ENCODE measurements around the gene TRPM4. TPM values are rescaled to one million over a fixed set of nuclear protein-coding genes. Genes with fewer than 3 reads are reported as not detected.

The TRPM4 gene
- total RNA-seq, 2 experiments from 2014 or later: 20.9 to 44.2 TPM

GRCh38 chr19:49152119-49152550 lies 5.5 kb upstream of the TRPM4 start:
- BruUV-seq (replicated peaks): no TSS peak
- Histone ChIP-seq H4K20me1 (ENCODE audit: insufficient read depth, low read length) (no peaks in the 10 kb centered on the region), H3K36me3 (ENCODE audit: insufficient read depth, low read length) (no peaks in the 10 kb centered on the region), H3K4me2 (ENCODE audit: low read length) (peak overlapping the region; percentile 85), H3K27ac (ENCODE audit: low read depth, low read length, poor library complexity, severe bottlenecking) (no peak overlapping the region), H3K4me1 (ENCODE audit: insufficient read depth, low read length, poor library complexity, severe bottlenecking) (peaks cover 22% of the 10 kb centered on the region), H2AFZ (ENCODE audit: low read length) (no peak overlapping the region), H3K9me2 (ENCODE audit: insufficient read depth, low read length) (no peaks in the 10 kb centered on the region), H3K4me3 (ENCODE audit: low read depth, low read length, poor library complexity, severe bottlenecking) (peak overlapping the region; percentile 34), H3K79me2 (ENCODE audit: insufficient read depth, low read depth, low read length) (no peaks in the 10 kb centered on the region), H3K9me3 (ENCODE audit: low read length) (no peaks in the 10 kb centered on the region)
- TF ChIP-seq EZH2phosphoT487 (IDR thresholded peaks at IDR 0.05; ENCODE audit: borderline replicate concordance, low read depth, low read length): no peak
- no peak for TF ChIP-seq CTCF (conservative IDR thresholded peaks at IDR 0.05; ENCODE audit: low read length)
- DNase-seq (ENCODE audit: low spot score): no peak
- intact Hi-C loops (cut with micrococcal nuclease; ENCODE audit: unreplicated experiment): no loop called here
- ChIA-PET CTCF (ENCODE audit: unreplicated experiment) (no interaction called here), POLR2A (interaction anchor here (0.7 kb wide), 1 partner anchor 737 kb away, joined by 3 read pairs; no protein-coding TSS in a partner anchor)

DNA sequence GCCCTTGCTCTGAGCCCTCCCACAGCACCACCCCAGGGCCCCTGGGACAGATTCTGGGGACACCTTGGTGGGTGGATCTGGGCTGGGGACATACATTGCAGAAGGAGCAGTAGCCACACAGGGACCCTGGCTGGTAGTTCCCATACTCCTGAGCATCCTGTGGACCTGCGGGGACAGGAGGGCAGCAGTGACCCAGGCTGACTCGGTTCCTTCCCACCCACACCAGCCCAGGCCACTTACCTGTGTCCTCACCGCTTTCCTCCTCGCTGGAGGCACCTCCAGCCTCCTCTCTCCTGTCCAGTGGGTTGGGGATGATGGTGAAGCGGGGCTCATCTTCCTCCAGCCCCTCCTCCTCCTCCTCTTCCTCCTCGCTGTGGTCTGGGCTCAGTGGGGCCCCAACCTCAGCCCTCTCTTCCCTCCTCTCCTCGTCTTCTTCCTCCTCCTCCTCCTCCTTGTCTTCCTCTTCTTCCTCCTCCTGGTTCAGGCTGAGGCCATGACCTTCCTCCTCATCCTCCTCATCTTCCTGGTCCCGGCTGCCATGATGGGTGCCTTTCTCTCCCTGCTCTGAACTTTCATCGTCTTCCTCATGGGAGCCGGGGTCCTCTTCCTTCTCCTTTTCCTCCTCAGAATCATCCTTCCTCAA lies 4.3 kb upstream of the TRPM4 start:
- H3K27ac ChIP-seq (ENCODE audit: low read depth, low read length, poor library complexity, severe bottlenecking): no peak overlapping the region
- ChIA-PET POLR2A (interaction anchor here (0.7 kb wide), 1 partner anchor 739 kb away, joined by 3 read pairs; no protein-coding TSS in a partner anchor), CTCF (ENCODE audit: unreplicated experiment) (no interaction called here)
- no peaks in the 10 kb centered on the region for H3K9me3 ChIP-seq (ENCODE audit: low read length)
- H3K9me2 ChIP-seq (ENCODE audit: insufficient read depth, low read length): no peaks in the 10 kb centered on the region
- DNase-seq (ENCODE audit: low spot score): no peak
- no peak overlapping the region for H2AFZ ChIP-seq (ENCODE audit: low read length)
- no peak for TF ChIP-seq EZH2phosphoT487 (IDR thresholded peaks at IDR 0.05; ENCODE audit: borderline replicate concordance, low read depth, low read length)
- no peak for TF ChIP-seq CTCF (conservative IDR thresholded peaks at IDR 0.05; ENCODE audit: low read length)
- no peaks in the 10 kb centered on the region for H3K79me2 ChIP-seq (ENCODE audit: insufficient read depth, low read depth, low read length)
- intact Hi-C loops (cut with micrococcal nuclease; ENCODE audit: unreplicated experiment): no loop called here
- no peaks in the 10 kb centered on the region for H3K36me3 ChIP-seq (ENCODE audit: insufficient read depth, low read length)
- no peaks in the 10 kb centered on the region for H4K20me1 ChIP-seq (ENCODE audit: insufficient read depth, low read length)
- H3K4me1 ChIP-seq (ENCODE audit: insufficient read depth, low read length, poor library complexity, severe bottlenecking): peaks cover 22% of the 10 kb centered on the region
- no peak overlapping the region for H3K4me3 ChIP-seq (ENCODE audit: low read depth, low read length, poor library complexity, severe bottlenecking)
- no peak overlapping the region for H3K4me2 ChIP-seq (ENCODE audit: low read length)
- BruUV-seq (replicated peaks): no TSS peak

GRCh38 chr19:49154279-49154678 lies 3.3 kb upstream of the TRPM4 start:
- Histone ChIP-seq H3K9me2 (ENCODE audit: insufficient read depth, low read length) (no peaks in the 10 kb centered on the region), H3K36me3 (ENCODE audit: insufficient read depth, low read length) (no peaks in the 10 kb centered on the region), H2AFZ (ENCODE audit: low read length) (no peak overlapping the region), H3K4me1 (ENCODE audit: insufficient read depth, low read length, poor library complexity, severe bottlenecking) (peaks cover 16% of the 10 kb centered on the region), H3K4me2 (ENCODE audit: low read length) (no peak overlapping the region), H3K9me3 (ENCODE audit: low read length) (no peaks in the 10 kb centered on the region), H3K27ac (ENCODE audit: low read depth, low read length, poor library complexity, severe bottlenecking) (no peak overlapping the region), H3K4me3 (ENCODE audit: low read depth, low read length, poor library complexity, severe bottlenecking) (no peak overlapping the region), H3K79me2 (ENCODE audit: insufficient read depth, low read depth, low read length) (no peaks in the 10 kb centered on the region), H4K20me1 (ENCODE audit: insufficient read depth, low read length) (no peaks in the 10 kb centered on the region)
- ChIA-PET POLR2A (no interaction called here), CTCF (ENCODE audit: unreplicated experiment) (no interaction called here)
- TF ChIP-seq CTCF (conservative IDR thresholded peaks at IDR 0.05; ENCODE audit: low read length): no peak
- no peak for DNase-seq (ENCODE audit: low spot score)
- intact Hi-C loops (cut with micrococcal nuclease; ENCODE audit: unreplicated experiment): no loop called here
- no TSS peak for BruUV-seq (replicated peaks)

Measured in OCI-LY7 (cell line).